Measurements from ENCODE around the gene LMX1B.
A peak's percentile ranks its signal among the peaks of the same experiment; 100 is the strongest.
"Not testable (repeated sequence)": the region's sequence is repeated elsewhere in the genome, so short reads cannot be mapped to it uniquely, and the experiment has no call there.

LMX1B gene

DNA sequence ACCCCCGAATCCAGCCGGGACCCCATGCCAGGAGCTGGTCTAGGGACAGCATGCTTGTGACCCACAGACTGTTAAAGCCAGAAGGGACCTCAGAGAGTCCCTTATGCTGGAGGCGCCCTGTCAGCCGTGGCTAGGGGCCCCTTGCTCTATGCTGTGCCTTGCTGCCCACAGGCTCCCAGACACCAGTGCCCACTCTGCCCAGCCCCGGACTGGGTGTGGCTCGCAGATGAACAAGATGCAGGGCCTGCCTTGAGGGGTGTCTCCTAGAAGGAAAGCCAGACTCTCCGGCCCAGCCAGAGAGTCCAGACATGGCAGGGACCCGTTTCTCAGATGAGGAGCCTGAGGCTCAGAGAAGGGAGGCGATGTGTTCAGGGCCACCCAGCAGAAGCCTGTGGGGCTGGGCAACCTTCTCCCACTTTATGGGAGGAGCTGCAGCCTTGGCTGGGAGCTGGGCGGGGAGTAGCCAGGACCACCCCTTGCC, 85.7 kb downstream of the LMX1B start:
- DNase-seq: no peak

DNA sequence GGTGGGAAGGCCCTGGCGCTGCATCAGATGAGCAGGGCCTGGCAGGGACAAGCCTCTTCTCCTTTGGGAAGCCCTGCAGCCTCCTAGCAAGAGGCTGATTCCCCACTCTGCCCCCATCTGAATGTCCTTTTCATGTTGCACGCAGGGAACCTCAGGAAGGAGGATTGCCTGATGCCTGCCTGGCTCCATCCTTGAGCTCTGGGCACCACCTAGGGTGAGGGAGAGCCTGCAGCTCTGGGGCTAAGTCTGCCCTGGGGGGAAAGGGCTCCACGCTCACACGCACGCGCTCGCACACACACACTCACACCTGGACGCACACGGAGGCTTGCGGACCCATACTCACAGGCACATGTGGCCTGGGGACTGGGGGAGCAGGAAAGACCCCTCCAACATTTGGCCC, 86.6 kb downstream of the LMX1B start:
- no peak for DNase-seq

DNA sequence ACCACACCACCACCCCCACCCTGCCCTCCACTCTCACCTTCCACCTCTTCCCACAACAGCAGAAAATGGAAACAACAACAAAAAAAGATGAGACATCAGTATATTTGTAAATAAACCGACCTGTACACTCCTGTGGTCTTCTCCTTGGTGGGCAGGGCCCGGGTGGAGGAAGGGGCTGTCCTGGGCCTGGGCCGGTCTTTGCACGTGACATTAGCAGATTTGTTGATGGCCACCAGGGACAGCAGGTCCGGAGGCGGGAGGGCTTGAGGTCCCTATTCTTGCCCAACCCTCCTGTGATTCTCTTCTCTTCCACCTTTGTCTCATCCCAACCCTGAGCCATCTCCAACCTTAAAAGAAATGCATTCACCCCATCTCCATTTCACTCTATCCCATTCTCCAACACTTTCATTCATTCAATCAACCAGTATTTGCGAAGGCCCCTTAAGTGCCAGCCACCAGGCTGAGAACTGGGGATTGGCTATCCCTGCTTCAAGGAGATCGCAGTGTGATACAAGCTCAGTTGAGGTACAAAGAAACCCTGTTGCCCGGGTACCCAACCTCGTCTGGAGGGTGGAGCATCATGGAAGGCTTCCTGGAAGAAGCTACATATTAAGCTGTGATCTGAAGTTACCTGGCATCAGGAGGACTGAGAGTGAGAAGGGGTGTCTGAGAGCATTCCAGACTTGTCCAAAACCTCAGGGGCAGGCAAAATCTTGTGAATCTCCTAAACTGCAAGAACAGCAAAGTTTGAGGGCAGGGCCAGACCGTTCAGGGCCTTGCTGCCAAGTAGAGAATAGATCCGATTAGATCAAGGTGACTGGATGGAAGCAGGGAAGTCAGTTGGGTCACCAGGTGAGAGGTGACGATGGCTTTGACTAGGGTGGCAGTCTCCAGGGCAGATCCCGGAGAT, 87.4 kb downstream of the LMX1B start:
- DNase-seq: no peak

GRCh38 chr9:126701813-126702140, 88.0 kb downstream of the LMX1B start:
- DNase-seq: no peak

GRCh38 chr9:126702151-126703001, 88.6 kb downstream of the LMX1B start:
- DNase-seq: peak; percentile 40

DNA sequence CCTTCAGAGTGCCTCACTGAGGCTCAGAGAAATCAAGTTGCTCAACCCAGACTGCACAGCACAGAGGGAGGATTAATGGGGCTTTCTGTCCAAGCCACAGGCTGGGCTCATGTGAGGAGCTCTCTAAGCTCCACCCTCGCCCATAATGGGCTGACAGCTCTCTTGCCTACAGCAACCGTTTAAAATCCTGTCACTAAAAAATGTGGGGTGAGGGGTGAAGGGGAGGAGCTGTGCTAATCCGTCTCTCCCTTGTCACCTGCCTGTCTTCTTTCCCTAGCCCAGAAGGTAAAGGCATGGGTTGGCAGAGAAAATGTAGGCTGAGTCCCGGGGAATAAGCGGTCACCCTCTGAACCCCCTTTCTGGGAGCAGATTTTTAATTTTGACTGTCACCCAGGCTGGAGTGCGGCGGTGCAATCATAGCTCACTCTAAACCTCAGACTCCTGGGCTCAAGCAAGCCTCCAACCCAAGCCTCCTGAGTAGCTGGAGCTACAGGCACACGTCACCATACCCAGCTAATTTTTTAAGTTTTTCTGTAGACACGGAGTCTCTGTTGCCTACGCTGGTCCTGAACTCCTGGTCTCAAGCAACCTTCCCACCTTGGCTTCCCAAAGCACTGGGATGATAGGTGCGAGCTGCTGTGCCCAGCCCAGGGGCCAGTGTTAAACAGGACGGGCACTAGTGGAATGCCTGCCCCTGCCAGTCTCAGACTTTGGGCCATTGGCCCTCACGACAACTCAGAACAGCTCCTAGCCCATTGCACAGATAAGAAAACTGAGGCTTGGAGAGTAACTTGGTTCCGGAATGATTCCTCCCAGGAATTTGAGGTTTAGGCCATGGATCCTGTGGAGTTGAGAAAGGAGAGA, 89.5 kb downstream of the LMX1B start:
- no peak for DNase-seq

DNA sequence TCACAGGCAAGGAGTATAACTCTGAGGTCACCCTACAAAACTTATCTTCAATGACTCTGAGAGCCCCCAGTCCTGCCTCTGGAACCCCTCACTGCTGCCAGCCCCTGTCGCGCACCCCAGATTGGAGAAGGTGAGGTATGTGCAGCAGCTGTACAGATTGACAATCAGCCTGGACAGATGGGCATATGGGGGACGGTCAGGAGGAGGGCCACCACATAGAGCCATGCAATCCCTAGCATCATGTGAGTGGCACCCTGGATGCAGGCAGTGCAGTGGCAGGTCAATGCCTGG, 90.1 kb downstream of the LMX1B start:
- no peak for DNase-seq

DNA sequence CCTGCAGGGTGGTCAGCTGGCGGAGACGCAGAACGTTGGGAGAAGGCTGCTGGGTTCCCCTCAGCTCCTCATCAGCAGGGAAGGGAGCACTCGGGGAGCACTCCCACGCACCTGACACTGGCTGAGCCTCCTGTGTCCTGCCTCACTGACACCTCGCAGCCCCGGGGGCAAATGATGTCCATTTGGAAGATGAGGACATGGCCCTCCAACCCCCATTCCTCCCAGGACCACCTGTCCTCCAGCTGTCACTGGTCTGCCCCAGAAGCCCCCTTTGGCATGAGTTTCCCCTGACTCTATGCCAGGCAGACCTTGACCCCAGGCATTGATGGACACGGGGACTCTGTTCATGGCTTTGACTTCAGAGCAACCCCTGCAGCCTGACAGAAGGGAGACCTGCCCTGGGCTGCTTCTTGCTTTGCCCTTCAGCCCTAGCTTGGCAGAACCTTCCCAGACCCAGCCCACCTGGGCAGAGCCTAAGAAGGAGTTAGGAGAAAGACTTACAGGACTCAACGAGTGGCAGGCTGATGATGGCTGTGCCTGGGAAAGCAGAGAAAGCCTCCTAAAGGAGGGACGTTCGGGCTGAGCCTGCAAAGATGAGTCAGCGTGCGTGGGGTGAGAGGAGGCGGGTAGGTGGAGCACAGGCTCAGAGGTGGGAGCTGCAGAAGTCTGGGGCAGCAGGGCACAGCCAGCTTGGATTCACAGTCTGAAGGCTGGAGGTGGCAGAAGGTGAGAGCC, 90.6 kb downstream of the LMX1B start:
- DNase-seq: peak; percentile 52

GRCh38 chr9:126704892-126705766, 91.4 kb downstream of the LMX1B start:
- peak; percentile 87 for DNase-seq

- peak; percentile 80 for DNase-seq
Observed at GRCh38 chr9:126705767-126706697, 92.3 kb downstream of the LMX1B start.

GRCh38 chr9:126706698-126707053, 92.9 kb downstream of the LMX1B start:
- no peak for DNase-seq

GRCh38 chr9:126707083-126707482, 93.4 kb downstream of the LMX1B start:
- DNase-seq: no peak

- not testable (repeated sequence) for DNase-seq
Observed at GRCh38 chr9:126707712-126708111, 94.0 kb downstream of the LMX1B start.

DNA sequence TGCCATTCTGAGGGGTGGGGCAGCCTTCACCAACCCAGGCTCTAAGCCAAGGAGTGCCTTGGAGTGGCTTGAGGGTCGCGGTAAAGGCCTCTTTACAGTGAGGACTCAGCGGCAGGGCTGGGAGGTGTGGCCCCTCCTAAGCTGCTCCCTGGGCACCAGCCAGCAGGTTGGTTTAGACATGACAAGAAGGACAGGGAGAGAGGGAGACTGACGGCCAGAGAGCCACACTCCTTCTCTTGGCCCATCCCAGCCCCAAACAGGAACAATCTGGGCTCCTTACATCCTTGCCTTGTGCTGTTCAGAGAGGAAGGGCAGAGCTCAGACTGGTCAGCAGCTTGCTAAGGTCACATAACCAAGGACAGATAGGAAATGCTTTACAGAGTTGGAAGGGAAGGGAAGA, 94.5 kb downstream of the LMX1B start:
- DNase-seq: no peak

DNA sequence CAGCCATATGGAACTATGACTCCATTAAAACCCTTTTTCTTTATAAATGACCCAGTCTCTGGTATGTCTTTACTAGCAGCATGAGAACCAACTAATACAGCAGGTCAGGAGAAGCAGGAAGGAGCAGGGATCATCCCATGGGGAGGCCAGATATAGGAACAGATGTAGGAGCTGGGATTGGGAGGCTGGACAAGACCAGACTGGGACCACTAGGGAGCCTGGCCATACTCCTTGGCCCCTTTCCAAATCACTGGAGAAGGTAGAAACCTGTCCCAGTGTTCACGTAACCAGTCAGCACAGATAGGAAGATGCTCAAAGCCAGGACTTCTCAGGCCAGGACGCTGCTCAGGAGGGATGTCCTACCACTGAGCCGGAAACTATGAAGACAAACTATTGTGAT, 95.5 kb downstream of the LMX1B start:
- no peak for DNase-seq

- DNase-seq: no peak
Observed at GRCh38 chr9:126715382-126715781, 101.7 kb downstream of the LMX1B start.

DNA sequence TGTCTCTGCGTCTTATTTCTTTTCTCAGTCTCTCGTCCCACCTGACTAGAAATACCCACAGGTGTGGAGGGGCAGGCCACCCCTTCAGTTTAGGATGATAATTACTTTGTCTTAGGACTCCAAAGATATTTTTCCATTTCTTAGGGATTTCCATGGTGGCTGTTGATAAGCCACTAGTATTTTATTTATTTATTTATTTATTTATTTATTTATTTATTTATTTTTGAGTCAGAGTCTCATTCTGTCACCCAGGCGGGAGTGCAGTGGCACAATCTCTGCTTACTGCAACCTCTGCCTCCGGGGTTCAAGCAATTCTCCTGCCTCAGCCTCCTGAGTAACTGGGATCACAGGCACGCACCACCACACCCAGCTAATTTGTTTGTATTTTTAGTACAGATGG, 103.7 kb downstream of the LMX1B start:
- DNase-seq: not testable (repeated sequence)

- DNase-seq: peak; percentile 85
Observed at GRCh38 chr9:126719618-126720031, 105.9 kb downstream of the LMX1B start.

- no peak for DNase-seq
Observed at GRCh38 chr9:126720036-126720435, 106.3 kb downstream of the LMX1B start.

Data from activated naive CD4-positive, alpha-beta T cell treated with Interleukin-2 at 50 U/mL for 16 hours (primary cell).